GM18519 (cell line): ENCODE data around the gene SLC6A18.
"Not testable (repeated sequence)": the region's sequence is repeated elsewhere in the genome, so short reads cannot be mapped to it uniquely, and the experiment has no call there.

Experiments used
- ATAC-seq: cut with Tn5 transposase; IDR thresholded peaks from one replicate; pipeline ENCODE4 v1.9.1; 2021; ENCODE audit warnings: mild to moderate bottlenecking, moderate library complexity; ENCODE audit not compliant: unreplicated experiment, low FRiP score

The SLC6A18 gene

GRCh38 chr5:1249366-1250280 lies 24.4 kb downstream of the SLC6A18 start:
- ATAC-seq = no peak

GRCh38 chr5:1251678-1252580 lies 26.7 kb downstream of the SLC6A18 start:
- ATAC-seq = no peak

- no peak for ATAC-seq
These were observed 27.5 kb downstream of the SLC6A18 start for GRCh38 chr5:1252681-1253080.

GRCh38 chr5:1253456-1254105 lies 28.4 kb downstream of the SLC6A18 start:
- no peak for ATAC-seq

GRCh38 chr5:1254196-1254595 lies 29.0 kb downstream of the SLC6A18 start:
- no peak for ATAC-seq

- no peak for ATAC-seq
These were observed 29.9 kb downstream of the SLC6A18 start for GRCh38 chr5:1255081-1255561.

- no peak for ATAC-seq
These were observed 31.6 kb downstream of the SLC6A18 start for GRCh38 chr5:1256776-1257175.

- ATAC-seq = no peak
These were observed 32.2 kb downstream of the SLC6A18 start for GRCh38 chr5:1257363-1257762.

GRCh38 chr5:1257841-1258240 lies 32.7 kb downstream of the SLC6A18 start:
- ATAC-seq = no peak

GRCh38 chr5:1259806-1260480 lies 34.8 kb downstream of the SLC6A18 start:
- ATAC-seq = no peak

GRCh38 chr5:1261643-1262042 lies 36.5 kb downstream of the SLC6A18 start:
- no peak for ATAC-seq

- no peak for ATAC-seq
These were observed 37.2 kb downstream of the SLC6A18 start for GRCh38 chr5:1262381-1262780.

GRCh38 chr5:1264211-1264610 lies 39.0 kb downstream of the SLC6A18 start:
- ATAC-seq = no peak

- no peak for ATAC-seq
These were observed 39.8 kb downstream of the SLC6A18 start for GRCh38 chr5:1265026-1265425.

- no peak for ATAC-seq
These were observed 40.6 kb downstream of the SLC6A18 start for GRCh38 chr5:1265461-1266455.

- ATAC-seq = no peak
These were observed 41.6 kb downstream of the SLC6A18 start for GRCh38 chr5:1266791-1267190.

GRCh38 chr5:1267464-1267863 lies 42.3 kb downstream of the SLC6A18 start:
- not testable (repeated sequence) for ATAC-seq

- ATAC-seq = no peak
These were observed 42.9 kb downstream of the SLC6A18 start for GRCh38 chr5:1268056-1268455.

- ATAC-seq = no peak
These were observed 43.5 kb downstream of the SLC6A18 start for GRCh38 chr5:1268666-1269065.
